ENCODE data around the gene CPA1.

The CPA1 gene

DNA sequence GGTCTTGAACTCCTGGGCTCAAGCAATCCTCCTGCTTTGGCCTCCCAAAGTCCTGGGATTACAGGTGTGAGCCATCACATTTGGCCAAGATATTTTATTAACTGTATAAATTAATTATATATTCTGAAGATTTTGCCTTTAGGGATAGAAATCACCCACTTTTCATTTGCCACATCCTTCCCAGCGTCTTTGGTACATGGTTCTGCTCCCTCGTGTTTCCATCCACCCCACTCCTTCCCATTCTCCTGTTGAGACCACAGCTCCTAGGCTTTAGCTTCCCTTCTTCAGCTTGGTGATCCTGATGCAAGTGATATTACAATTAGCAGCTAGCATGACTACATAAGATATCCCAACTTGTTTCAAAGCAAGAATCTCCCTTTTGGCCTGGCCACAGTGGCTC lies 8.4 kb downstream of the CPA1 start:
- no peak overlapping the region for H3K4me3 ChIP-seq (replicated peaks; ENCODE audit: insufficient read depth, low read length)
- TF ChIP-seq, protein P1, sequence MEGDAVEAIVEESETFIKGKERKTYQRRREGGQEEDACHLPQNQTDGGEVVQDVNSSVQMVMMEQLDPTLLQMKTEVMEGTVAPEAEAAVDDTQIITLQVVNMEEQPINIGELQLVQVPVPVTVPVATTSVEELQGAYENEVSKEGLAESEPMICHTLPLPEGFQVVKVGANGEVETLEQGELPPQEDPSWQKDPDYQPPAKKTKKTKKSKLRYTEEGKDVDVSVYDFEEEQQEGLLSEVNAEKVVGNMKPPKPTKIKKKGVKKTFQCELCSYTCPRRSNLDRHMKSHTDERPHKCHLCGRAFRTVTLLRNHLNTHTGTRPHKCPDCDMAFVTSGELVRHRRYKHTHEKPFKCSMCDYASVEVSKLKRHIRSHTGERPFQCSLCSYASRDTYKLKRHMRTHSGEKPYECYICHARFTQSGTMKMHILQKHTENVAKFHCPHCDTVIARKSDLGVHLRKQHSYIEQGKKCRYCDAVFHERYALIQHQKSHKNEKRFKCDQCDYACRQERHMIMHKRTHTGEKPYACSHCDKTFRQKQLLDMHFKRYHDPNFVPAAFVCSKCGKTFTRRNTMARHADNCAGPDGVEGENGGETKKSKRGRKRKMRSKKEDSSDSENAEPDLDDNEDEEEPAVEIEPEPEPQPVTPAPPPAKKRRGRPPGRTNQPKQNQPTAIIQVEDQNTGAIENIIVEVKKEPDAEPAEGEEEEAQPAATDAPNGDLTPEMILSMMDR (IDR thresholded peaks at IDR 0.05; ENCODE audit: insufficient read depth, low read length): no peak
- TF ChIP-seq, protein P2, sequence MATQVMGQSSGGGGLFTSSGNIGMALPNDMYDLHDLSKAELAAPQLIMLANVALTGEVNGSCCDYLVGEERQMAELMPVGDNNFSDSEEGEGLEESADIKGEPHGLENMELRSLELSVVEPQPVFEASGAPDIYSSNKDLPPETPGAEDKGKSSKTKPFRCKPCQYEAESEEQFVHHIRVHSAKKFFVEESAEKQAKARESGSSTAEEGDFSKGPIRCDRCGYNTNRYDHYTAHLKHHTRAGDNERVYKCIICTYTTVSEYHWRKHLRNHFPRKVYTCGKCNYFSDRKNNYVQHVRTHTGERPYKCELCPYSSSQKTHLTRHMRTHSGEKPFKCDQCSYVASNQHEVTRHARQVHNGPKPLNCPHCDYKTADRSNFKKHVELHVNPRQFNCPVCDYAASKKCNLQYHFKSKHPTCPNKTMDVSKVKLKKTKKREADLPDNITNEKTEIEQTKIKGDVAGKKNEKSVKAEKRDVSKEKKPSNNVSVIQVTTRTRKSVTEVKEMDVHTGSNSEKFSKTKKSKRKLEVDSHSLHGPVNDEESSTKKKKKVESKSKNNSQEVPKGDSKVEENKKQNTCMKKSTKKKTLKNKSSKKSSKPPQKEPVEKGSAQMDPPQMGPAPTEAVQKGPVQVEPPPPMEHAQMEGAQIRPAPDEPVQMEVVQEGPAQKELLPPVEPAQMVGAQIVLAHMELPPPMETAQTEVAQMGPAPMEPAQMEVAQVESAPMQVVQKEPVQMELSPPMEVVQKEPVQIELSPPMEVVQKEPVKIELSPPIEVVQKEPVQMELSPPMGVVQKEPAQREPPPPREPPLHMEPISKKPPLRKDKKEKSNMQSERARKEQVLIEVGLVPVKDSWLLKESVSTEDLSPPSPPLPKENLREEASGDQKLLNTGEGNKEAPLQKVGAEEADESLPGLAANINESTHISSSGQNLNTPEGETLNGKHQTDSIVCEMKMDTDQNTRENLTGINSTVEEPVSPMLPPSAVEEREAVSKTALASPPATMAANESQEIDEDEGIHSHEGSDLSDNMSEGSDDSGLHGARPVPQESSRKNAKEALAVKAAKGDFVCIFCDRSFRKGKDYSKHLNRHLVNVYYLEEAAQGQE (IDR thresholded peaks at IDR 0.05; ENCODE audit: insufficient replicate concordance, low read depth): no peak
- no peak for TF ChIP-seq GABPA (IDR thresholded peaks at IDR 0.05; ENCODE audit: low read depth)
- TF ChIP-seq POLR2AphosphoS5 (IDR thresholded peaks at IDR 0.05; ENCODE audit: low read depth): no peak
- TF ChIP-seq SPI1 (IDR thresholded peaks at IDR 0.05; ENCODE audit: borderline replicate concordance, low read depth): no peak
- no peak for DNase-seq (ENCODE audit: low read depth in 1 of 2, low spot score in 1 of 2)
- no peak overlapping the region for H3K27ac ChIP-seq (replicated peaks)
- no peaks in the 10 kb centered on the region for H3K27me3 ChIP-seq (ENCODE audit: insufficient read depth, poor library complexity, severe bottlenecking)

DNA sequence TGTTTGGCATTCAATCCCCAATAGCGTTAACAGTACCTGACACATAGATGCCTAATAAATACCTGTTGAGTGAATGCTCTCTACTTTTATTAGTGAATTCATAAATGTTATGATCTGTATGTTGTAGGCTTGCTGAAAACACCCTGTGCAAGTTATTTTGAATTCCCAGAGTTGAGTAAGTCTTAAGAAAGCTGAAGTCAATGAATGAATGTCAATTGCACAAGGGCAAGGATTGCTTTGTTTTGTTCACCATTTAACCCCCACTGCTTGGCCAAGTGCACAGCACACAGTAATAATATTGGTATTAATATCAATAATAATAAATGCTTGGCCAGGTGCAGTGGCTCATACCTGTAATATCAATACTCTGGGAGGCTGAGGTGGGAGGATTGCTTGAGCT lies 10.2 kb downstream of the CPA1 start:
- no peak for DNase-seq (ENCODE audit: low read depth in 1 of 2, low spot score in 1 of 2)
- TF ChIP-seq POLR2AphosphoS5 (IDR thresholded peaks at IDR 0.05; ENCODE audit: low read depth) (no peak), GABPA (IDR thresholded peaks at IDR 0.05; ENCODE audit: low read depth) (no peak), SPI1 (IDR thresholded peaks at IDR 0.05; ENCODE audit: borderline replicate concordance, low read depth) (no peak)
- TF ChIP-seq, protein P2 (IDR thresholded peaks at IDR 0.05; ENCODE audit: insufficient replicate concordance, low read depth): no peak
- TF ChIP-seq, protein P1 (IDR thresholded peaks at IDR 0.05; ENCODE audit: insufficient read depth, low read length): no peak
- no peak overlapping the region for H3K27ac ChIP-seq (replicated peaks)
- no peak overlapping the region for H3K4me3 ChIP-seq (replicated peaks; ENCODE audit: insufficient read depth, low read length)
- H3K27me3 ChIP-seq (ENCODE audit: insufficient read depth, poor library complexity, severe bottlenecking): no peaks in the 10 kb centered on the region

DNA sequence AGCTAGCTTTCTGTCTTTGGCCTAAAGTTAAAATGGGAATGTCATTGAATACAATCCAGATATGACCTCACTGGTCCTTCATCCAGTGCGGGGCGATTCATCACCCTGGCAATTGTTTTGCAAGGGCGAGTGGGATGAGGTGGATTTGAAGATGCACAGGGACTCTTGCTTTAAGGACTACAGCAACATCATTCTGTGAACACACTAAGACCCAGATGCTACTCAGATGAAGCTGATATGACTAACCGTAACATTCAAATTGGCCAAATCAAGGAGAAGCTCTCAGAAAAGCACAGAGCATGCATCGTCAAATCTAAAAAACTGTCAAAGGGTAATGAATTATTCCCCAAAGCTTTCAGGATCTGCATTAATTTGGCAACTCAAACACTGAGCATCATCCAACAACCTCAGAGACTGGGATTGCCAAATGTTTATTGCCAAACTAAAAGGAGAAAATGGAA lies 12.8 kb downstream of the CPA1 start:
- Histone ChIP-seq H3K27me3 (ENCODE audit: insufficient read depth, poor library complexity, severe bottlenecking) (no peaks in the 10 kb centered on the region), H3K4me3 (replicated peaks; ENCODE audit: insufficient read depth, low read length) (no peak overlapping the region), H3K27ac (replicated peaks) (no peak overlapping the region)
- TF ChIP-seq, protein P1 (IDR thresholded peaks at IDR 0.05; ENCODE audit: insufficient read depth, low read length): no peak
- TF ChIP-seq, protein P2 (IDR thresholded peaks at IDR 0.05; ENCODE audit: insufficient replicate concordance, low read depth): no peak
- no peak for TF ChIP-seq GABPA (IDR thresholded peaks at IDR 0.05; ENCODE audit: low read depth)
- TF ChIP-seq SPI1 (IDR thresholded peaks at IDR 0.05; ENCODE audit: borderline replicate concordance, low read depth): no peak
- no peak for TF ChIP-seq POLR2AphosphoS5 (IDR thresholded peaks at IDR 0.05; ENCODE audit: low read depth)
- no peak for DNase-seq (ENCODE audit: low read depth in 1 of 2, low spot score in 1 of 2)

Measured in HL-60 (cell line).